ENCODE results near the gene POM121C. TPM values are rescaled to one million over a fixed set of nuclear protein-coding genes. Genes with fewer than 3 reads are reported as not detected.
A peak's percentile ranks its signal among the peaks of the same experiment; 100 is the strongest.
"Not testable (repeated sequence)": the region's sequence is repeated elsewhere in the genome, so short reads cannot be mapped to it uniquely, and the experiment has no call there.

The POM121C gene
- total and polyA plus RNA-seq, 2 of the 13 experiments (the other 11 are each of a cell fraction or from before 2014, with no cell fraction given): 7.3 to 20.2 TPM

- peak; percentile 24 for TF ChIP-seq TEAD3 (CRISPR knock-in tag; optimal IDR thresholded peaks at IDR 0.05; ENCODE audit: borderline replicate concordance)
- TF ChIP-seq RARA (CRISPR knock-in tag; IDR thresholded peaks at IDR 0.05): 0 out of 2 replicates have a peak, but pooled peaks have one; percentile 24
- not testable (repeated sequence) for TF ChIP-seq NR2F6, SOX6 (IDR thresholded peaks at IDR 0.05)
- peak; percentile 39; the same call in 1 of the 2 replicates for TF ChIP-seq NR2F6 (CRISPR knock-in tag; IDR thresholded peaks at IDR 0.05)
- TF ChIP-seq NR2C2 (CRISPR knock-in tag; IDR thresholded peaks at IDR 0.05; ENCODE audit: borderline replicate concordance): peak; percentile 58; the same call in 1 of the 2 replicates
- peak; percentile 47; the same call in 1 of the 2 replicates for TF ChIP-seq ZNF768 (CRISPR knock-in tag; IDR thresholded peaks at IDR 0.05)
- peak; percentile 36; the same call in 1 of the 2 replicates for TF ChIP-seq TFDP2 (CRISPR knock-in tag; IDR thresholded peaks at IDR 0.05)
- TF ChIP-seq ATF2 (CRISPR knock-in tag; IDR thresholded peaks at IDR 0.05): 0 out of 2 replicates have a peak, but pooled peaks have one; percentile 27
- peak; percentile 48; the same call in 1 of the 2 replicates for TF ChIP-seq SOX6 (CRISPR knock-in tag; IDR thresholded peaks at IDR 0.05)
- peak; percentile 92 for TF ChIP-seq POGK (CRISPR knock-in tag; conservative IDR thresholded peaks at IDR 0.05)
- TF ChIP-seq ZNF788 (CRISPR knock-in tag; IDR thresholded peaks at IDR 0.05; ENCODE audit: borderline replicate concordance): peak; percentile 44; the same call in 1 of the 2 replicates
- peak; percentile 69; the same call in 1 of the 2 replicates for TF ChIP-seq NAIF1 (CRISPR knock-in tag; IDR thresholded peaks at IDR 0.05; ENCODE audit: borderline replicate concordance)
- 0 out of 2 replicates have a peak, but pooled peaks have one; percentile 47 for TF ChIP-seq ZXDC (CRISPR knock-in tag; IDR thresholded peaks at IDR 0.05)
- TF ChIP-seq ZNF761 (CRISPR knock-in tag; conservative IDR thresholded peaks at IDR 0.05): peak; percentile 73
- TF ChIP-seq ARID5B (CRISPR knock-in tag; IDR thresholded peaks at IDR 0.05): 0 out of 2 replicates have a peak, but pooled peaks have one; percentile 8
- TF ChIP-seq PHF8 (CRISPR knock-in tag; IDR thresholded peaks at IDR 0.05): peak; percentile 90
- TF ChIP-seq YY1 (IDR thresholded peaks at IDR 0.05; ENCODE audit: insufficient read depth, insufficient replicate concordance, low read depth, low read length): peak; percentile 38
These were observed at the start of gene POM121C (continued) for GRCh38 chr7:75485979-75486643.

All from HepG2 (cell line).